ENCODE measurements around the gene HTR2B. TPM values are rescaled to one million over a fixed set of nuclear protein-coding genes. Genes with fewer than 3 reads are reported as not detected.
"Not testable (repeated sequence)": the region's sequence is repeated elsewhere in the genome, so short reads cannot be mapped to it uniquely, and the experiment has no call there.

The HTR2B gene
- total RNA-seq, 2 experiments from 2014 or later, result not detected

DNA sequence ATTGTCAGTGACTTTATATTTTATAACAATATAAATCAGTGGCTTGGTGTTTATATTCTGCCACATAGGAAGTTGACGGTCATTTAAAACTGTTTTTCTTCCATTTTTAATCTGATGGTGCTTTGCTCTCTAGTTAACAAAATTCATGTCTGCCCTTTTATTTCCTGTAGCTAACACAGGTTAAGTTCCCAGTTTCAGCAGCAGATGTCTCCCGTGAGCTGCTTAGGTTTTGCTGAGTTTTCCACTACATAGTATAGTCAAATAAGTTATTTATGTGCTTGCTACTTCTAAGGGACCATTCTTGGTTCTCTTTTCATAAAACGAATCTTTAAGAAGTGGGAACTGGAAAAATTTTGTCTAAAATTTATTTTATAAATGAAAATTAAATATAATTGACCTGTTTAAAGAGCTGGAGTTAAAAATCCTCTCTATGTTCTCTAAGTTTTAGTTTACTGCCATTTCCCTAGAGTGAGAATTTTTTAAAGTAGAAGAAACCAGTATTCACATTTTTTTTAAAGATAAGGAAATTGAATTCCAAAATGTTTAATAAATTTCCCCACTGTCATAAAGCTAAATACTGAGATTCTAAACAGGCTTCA is 20.6 kb downstream of the HTR2B start:
- Mint-ChIP-seq H3K36me3 (ENCODE audit: low read depth) (peaks cover 30% of the 10 kb centered on the region), H3K4me3 (no peak overlapping the region), H3K27me3 (ENCODE audit: low read depth) (no peaks in the 10 kb centered on the region), H3K9me3 (peaks cover 12% of the 10 kb centered on the region), H3K4me1 (ENCODE audit: low read depth) (peaks cover 12% of the 10 kb centered on the region), H3K27ac (no peak overlapping the region)
- peak; percentile 77 for DNase-seq
- intact Hi-C loops (cut with micrococcal nuclease), result loop anchor here (1.0 to 10.0 kb wide), 4 partner anchors 121 to 348 kb away; no protein-coding TSS in a partner anchor
- CTCF ChIA-PET, result interaction anchor here (0.6 to 1.8 kb wide), 11 partner anchors 21 to 338 kb away, joined by 3 to 4 read pairs (median 3); partner anchors contain the start of gene HTR2B

DNA sequence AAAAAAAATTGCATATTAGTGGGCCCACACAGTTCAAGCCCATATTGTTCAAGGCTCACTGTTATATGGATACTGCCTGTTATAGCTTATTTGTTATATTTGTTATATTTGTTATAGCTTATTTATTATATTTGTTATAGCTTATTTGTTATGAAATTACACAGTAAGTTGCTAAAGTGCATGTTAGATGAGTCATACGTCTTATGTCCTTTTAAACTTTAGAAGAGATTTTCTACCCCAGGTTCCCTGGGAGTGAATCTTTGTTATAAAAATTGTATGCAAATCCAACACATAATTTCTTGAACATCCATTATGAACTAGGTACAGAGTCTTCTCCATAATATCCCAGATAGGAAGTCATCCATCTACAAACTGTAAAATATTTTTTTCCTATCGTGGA is 22.1 kb downstream of the HTR2B start:
- Mint-ChIP-seq H3K27ac (no peak overlapping the region), H3K27me3 (ENCODE audit: low read depth) (no peaks in the 10 kb centered on the region), H3K4me3 (no peak overlapping the region), H3K4me1 (ENCODE audit: low read depth) (peaks cover 12% of the 10 kb centered on the region), H3K9me3 (peaks cover 22% of the 10 kb centered on the region), H3K36me3 (ENCODE audit: low read depth) (peaks cover 39% of the 10 kb centered on the region)
- CTCF ChIA-PET, result interaction anchor here (0.9 to 1.6 kb wide), 5 partner anchors 9 to 349 kb away, joined by 3 read pairs; partner anchors contain the start of gene HTR2B
- intact Hi-C loops (cut with micrococcal nuclease), result loop anchor here (10.0 kb wide), 1 partner anchor 122 kb away; no protein-coding TSS in a partner anchor
- DNase-seq, result no peak

DNA sequence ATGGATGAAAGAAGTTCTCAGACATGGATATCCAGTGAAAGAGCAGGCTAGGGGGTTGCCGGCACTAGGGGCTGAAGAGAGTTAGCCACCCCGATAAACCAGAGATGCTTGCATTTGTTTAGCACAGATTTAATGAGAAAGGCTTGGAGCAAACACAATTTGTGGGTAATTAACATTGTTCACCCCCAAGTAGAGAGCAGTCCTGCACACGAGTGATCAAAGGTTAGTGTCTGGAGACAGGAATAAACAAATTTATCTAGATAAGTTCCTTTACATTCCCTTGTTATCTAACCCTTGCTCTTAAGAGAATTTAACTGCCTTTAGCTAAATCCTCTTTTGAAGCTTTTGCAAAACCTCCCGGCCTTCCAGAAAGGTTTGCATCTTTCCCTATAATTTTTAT is 23.9 kb downstream of the HTR2B start:
- no peak for DNase-seq
- Mint-ChIP-seq H3K9me3 (peaks cover 28% of the 10 kb centered on the region), H3K4me3 (no peak overlapping the region), H3K4me1 (ENCODE audit: low read depth) (peaks cover 12% of the 10 kb centered on the region), H3K27ac (no peak overlapping the region), H3K27me3 (ENCODE audit: low read depth) (no peaks in the 10 kb centered on the region), H3K36me3 (ENCODE audit: low read depth) (peaks cover 56% of the 10 kb centered on the region)
- CTCF ChIA-PET, result interaction anchor here (0.7 to 0.8 kb wide), 2 partner anchors 10 to 114 kb away, joined by 3 read pairs; no protein-coding TSS in a partner anchor
- intact Hi-C loops (cut with micrococcal nuclease), result loop anchor here (10.0 kb wide), 1 partner anchor 124 kb away; no protein-coding TSS in a partner anchor

DNA sequence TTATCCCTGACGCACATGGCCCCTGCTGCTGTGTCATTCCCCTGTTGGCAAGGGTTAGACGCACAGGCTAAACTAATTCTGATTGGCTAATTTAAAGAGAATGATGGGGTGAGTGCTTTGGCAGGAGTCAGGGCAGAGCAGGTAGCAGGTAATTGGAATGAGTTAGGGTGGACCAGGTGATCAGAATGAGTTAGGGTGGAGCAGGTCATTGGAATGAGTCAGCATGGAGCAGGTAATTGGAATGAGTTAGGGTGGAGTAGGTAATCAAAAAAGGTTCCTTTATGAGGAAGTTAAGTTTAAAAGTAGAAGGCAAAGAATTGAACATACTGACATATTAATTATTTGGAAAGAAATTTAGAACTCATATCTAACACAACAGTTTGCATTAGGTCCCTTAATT is 24.5 kb downstream of the HTR2B start:
- DNase-seq; H3K27me3 Mint-ChIP-seq (ENCODE audit: low read depth); H3K27ac Mint-ChIP-seq; CTCF ChIA-PET; H3K4me3 Mint-ChIP-seq: not testable (repeated sequence)
- Mint-ChIP-seq H3K4me1 (ENCODE audit: low read depth) (peaks cover 12% of the 10 kb centered on the region), H3K36me3 (ENCODE audit: low read depth) (peaks cover 56% of the 10 kb centered on the region), H3K9me3 (peaks cover 28% of the 10 kb centered on the region)
- intact Hi-C loops (cut with micrococcal nuclease), result loop anchor here (10.0 kb wide), 1 partner anchor 124 kb away; no protein-coding TSS in a partner anchor

DNA sequence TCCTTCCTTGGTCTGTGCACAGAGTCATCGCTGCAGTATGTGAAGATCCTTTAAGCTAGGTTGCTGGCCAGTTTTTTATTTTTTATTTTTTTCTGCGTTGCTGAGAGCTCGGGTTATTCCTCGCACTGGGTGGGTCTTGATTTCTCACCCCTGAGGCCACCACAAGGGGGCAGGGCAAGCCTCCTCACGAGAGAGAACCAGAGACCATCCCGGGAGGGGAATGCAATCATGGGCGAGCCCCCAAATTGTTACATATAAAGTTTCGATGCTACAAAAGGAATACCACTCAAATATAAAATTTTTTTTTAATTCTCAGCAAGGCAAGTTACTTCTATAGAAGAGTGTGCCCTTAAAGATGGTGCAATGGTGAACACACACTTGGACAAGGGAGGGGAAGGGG is 24.9 kb downstream of the HTR2B start:
- CTCF ChIA-PET, result no interaction called here
- Mint-ChIP-seq H3K27ac (no peak overlapping the region), H3K4me1 (ENCODE audit: low read depth) (peaks cover 12% of the 10 kb centered on the region), H3K27me3 (ENCODE audit: low read depth) (no peaks in the 10 kb centered on the region), H3K4me3 (no peak overlapping the region), H3K36me3 (ENCODE audit: low read depth) (peaks cover 58% of the 10 kb centered on the region), H3K9me3 (peaks cover 28% of the 10 kb centered on the region)
- intact Hi-C loops (cut with micrococcal nuclease), result loop anchor here (10.0 kb wide), 1 partner anchor 125 kb away; no protein-coding TSS in a partner anchor
- peak; percentile 9 for DNase-seq

DNA sequence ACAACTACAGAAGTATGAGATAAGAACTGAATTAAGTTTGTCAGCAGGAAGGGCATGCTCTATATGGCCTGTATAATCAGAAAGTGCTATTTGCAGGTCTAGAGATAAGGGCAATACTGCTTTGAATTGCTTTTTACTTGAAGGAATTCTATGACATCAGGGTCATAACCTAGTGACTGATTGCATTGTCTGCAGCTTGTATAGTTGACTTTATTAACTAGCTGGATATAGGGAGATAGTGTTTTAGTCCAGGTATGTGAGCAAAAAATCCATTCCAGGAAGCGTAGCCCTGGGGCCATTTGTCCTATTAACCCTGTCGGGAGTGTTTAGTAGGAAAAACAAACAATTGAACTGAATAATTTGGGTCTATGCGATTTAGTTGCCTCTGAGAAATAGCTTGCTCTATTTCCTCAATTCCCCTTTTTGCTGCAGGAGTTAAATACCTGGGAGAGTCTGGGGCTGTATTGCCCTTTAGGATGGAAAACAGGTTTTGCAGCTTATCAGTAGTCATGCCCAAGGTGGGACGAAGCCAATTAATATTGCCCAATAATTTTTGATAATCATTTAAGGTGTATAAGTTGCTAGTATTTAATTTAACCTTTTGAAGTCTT is 30.0 kb downstream of the HTR2B start:
- H3K4me3 Mint-ChIP-seq, result no peak overlapping the region
- intact Hi-C loops (cut with micrococcal nuclease), result no loop called here
- H3K9me3 Mint-ChIP-seq, result peaks cover 26% of the 10 kb centered on the region
- no peaks in the 10 kb centered on the region for H3K27me3 Mint-ChIP-seq (ENCODE audit: low read depth)
- no peak overlapping the region for H3K27ac Mint-ChIP-seq
- CTCF ChIA-PET, result interaction anchor here (0.6 to 1.7 kb wide), 4 partner anchors 13 to 318 kb away, joined by 3 to 4 read pairs (median 4); partner anchors contain the start of gene HTR2B
- DNase-seq, result no peak
- peaks cover 85% of the 10 kb centered on the region for H3K36me3 Mint-ChIP-seq (ENCODE audit: low read depth)
- H3K4me1 Mint-ChIP-seq (ENCODE audit: low read depth), result no peaks in the 10 kb centered on the region

DNA sequence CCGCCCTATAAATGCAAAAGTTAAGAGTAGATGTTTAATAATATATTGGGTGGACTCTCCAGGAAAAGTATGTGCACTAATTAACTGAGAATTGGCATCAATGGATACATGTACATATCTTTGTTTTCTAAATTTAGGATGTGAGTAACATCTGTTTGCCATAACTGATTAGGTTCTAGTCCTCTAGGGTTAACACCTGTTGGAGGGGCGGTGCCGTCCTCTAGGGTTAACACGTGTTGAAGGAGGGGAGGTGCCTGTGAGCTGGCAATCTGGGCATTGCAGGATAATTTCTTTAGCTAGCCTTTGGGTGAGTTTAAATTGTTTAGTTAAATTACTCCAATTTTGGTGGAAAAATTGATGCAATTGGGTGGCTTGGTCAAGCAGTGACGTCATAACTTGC is 30.9 kb downstream of the HTR2B start:
- intact Hi-C loops (cut with micrococcal nuclease), result no loop called here
- no peak overlapping the region for H3K27ac Mint-ChIP-seq
- H3K36me3 Mint-ChIP-seq (ENCODE audit: low read depth), result peaks cover 82% of the 10 kb centered on the region
- H3K4me1 Mint-ChIP-seq (ENCODE audit: low read depth), result no peaks in the 10 kb centered on the region
- no peak for DNase-seq
- no peaks in the 10 kb centered on the region for H3K27me3 Mint-ChIP-seq (ENCODE audit: low read depth)
- H3K9me3 Mint-ChIP-seq, result peaks cover 18% of the 10 kb centered on the region
- CTCF ChIA-PET, result no interaction called here
- H3K4me3 Mint-ChIP-seq, result no peak overlapping the region

DNA sequence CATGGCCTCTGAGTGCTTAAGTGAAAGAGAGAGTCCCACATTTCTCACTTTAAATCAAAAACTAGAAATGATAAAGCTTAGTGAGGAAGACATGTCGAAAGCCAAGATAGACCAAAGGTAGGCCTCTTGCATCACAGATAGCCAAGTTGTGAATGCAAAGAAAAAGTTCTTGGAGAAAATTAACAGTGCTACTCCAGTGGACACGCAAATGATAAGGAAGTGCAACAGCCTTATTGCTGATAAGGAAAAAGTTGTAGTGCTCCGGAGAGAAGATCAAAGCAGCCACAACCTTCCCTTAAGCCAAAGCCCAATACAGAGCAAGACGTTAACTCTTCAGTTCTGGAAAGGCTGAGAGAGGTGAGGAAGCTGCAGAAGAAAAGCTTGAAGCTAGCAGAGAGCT is 36.1 kb downstream of the HTR2B start:
- Mint-ChIP-seq H3K4me1 (ENCODE audit: low read depth) (no peaks in the 10 kb centered on the region), H3K4me3 (no peak overlapping the region), H3K36me3 (ENCODE audit: low read depth) (peaks cover 49% of the 10 kb centered on the region), H3K27me3 (ENCODE audit: low read depth) (no peaks in the 10 kb centered on the region), H3K9me3 (peaks cover 3% of the 10 kb centered on the region), H3K27ac (no peak overlapping the region)
- CTCF ChIA-PET, result interaction anchor here (1.1 to 1.2 kb wide), 2 partner anchors 36 to 45 kb away, joined by 3 read pairs; no protein-coding TSS in a partner anchor
- intact Hi-C loops (cut with micrococcal nuclease), result no loop called here
- no peak for DNase-seq

DNA sequence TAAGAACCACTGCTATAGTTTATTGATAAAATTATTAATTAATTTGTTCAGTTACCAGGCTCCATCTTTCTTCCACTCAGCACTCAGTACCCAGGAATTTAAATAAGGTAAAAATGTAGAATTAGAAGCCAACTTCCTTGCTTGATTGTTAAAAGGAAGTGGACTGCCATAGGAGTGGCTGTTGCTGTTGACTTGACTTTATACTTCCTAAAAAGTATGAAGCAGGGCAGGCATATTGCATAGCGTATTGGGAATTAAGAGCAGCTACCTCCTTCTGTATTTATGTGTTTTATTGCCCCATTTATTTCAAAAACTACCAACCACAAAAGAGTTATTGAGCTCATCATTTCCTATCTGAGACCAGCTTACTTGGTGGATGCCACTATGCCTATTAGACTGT is 40.3 kb downstream of the HTR2B start:
- Mint-ChIP-seq H3K36me3 (ENCODE audit: low read depth) (peaks cover 38% of the 10 kb centered on the region), H3K4me1 (ENCODE audit: low read depth) (no peaks in the 10 kb centered on the region), H3K27me3 (ENCODE audit: low read depth) (no peaks in the 10 kb centered on the region), H3K4me3 (no peak overlapping the region), H3K9me3 (no peaks in the 10 kb centered on the region), H3K27ac (no peak overlapping the region)
- DNase-seq, result no peak
- intact Hi-C loops (cut with micrococcal nuclease), result no loop called here
- CTCF ChIA-PET, result no interaction called here

DNA sequence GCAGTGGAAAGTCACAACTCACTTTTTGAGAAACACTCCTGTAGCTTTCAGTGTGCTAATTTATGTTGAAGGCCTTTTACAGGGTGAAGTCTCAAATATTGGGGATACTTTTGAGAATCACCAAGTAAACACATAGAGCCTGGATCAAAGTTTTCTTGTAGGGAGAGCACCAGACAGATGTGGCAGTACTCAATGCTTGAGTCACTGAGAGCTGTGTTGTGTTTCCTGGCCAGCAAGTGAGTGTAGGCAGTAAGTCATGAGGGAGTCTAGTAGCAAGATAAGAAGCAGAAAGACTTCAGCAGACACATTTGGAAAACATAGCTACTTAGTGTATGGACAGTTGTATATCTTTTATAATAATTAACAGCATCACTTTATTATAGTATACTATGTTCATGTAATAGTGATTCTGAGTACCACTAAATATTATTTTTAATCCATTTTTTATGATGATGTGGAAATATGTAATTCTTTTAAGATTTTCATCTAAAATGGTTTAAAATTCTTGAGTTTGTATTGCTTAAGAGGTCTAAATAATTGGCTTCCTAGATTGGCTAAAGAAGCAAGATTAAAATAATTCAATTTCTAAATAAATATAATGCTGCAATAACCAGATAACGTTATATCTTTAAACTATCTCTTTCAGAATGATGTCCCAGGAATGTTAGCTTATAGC is 55.3 kb downstream of the HTR2B start:
- DNase-seq, result no peak
- CTCF ChIA-PET, result interaction anchor here (0.6 to 2.5 kb wide), 3 partner anchors 8 to 17 kb away, joined by 3 to 8 read pairs (median 4); no protein-coding TSS in a partner anchor
- intact Hi-C loops (cut with micrococcal nuclease), result no loop called here
- Mint-ChIP-seq H3K4me1 (ENCODE audit: low read depth) (peaks cover 3% of the 10 kb centered on the region), H3K9me3 (no peaks in the 10 kb centered on the region), H3K27ac (no peak overlapping the region), H3K27me3 (ENCODE audit: low read depth) (no peaks in the 10 kb centered on the region), H3K36me3 (ENCODE audit: low read depth) (peaks cover 36% of the 10 kb centered on the region), H3K4me3 (no peak overlapping the region)

DNA sequence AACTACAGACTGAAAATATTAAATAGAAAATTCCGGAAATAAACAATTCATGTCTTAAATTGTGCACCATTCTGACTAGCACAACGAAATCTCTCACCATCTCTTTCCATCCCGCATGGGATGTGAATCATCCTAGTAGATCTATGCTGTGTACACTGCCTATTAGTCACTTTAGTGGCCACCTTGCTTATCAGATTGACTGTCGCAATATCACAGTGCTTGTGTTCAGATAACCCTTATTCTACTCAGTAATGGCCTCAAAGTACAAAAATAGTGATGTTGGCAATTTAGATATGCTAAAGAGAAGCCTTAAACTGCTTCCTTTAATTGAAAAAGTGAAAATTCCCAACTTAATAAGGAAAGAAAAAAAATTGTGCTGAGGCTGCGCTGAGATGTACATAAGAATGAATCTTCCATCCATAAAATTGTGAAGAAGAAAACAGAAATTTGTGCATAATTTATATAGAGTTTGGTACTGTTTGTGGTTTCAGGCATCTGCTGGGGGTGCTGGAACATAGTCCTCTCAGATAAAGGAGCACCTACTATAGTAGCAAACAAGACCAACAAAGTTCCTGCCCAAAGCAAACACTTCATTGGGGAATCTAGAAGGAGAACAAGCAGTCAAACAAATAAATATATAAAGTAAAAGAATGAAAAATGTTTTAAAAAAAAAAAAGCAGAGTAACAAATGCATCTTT is 56.2 kb downstream of the HTR2B start:
- no peaks in the 10 kb centered on the region for H3K27me3 Mint-ChIP-seq (ENCODE audit: low read depth)
- CTCF ChIA-PET, result interaction anchor here (0.6 to 2.5 kb wide), 3 partner anchors 11 to 16 kb away, joined by 4 to 8 read pairs (median 6); no protein-coding TSS in a partner anchor
- intact Hi-C loops (cut with micrococcal nuclease), result no loop called here
- H3K27ac Mint-ChIP-seq, result no peak overlapping the region
- no peak overlapping the region for H3K4me3 Mint-ChIP-seq
- no peak for DNase-seq
- peaks cover 3% of the 10 kb centered on the region for H3K4me1 Mint-ChIP-seq (ENCODE audit: low read depth)
- no peaks in the 10 kb centered on the region for H3K9me3 Mint-ChIP-seq
- peaks cover 34% of the 10 kb centered on the region for H3K36me3 Mint-ChIP-seq (ENCODE audit: low read depth)

DNA sequence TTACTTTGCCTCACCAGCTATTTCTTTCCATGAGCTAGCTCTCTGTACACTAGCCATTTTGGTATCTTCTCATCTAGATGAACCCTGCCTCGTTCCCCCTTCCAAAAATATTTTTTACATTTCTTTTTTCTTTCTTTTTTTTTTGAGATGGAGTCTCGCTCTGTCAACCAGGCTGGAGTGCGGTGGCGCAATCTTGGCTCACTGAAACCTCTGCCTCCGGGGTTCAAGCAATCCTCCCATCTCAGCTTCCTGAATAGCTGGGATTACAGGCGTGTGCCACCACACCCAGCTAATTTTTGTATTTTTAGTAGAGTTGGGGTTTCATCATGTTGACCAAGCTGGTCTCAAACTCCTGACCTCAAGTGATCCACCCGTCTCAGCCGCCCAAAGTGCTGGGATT is 57.3 kb downstream of the HTR2B start:
- H3K9me3 Mint-ChIP-seq; DNase-seq; intact Hi-C loops (cut with micrococcal nuclease); H3K4me3 Mint-ChIP-seq; H3K4me1 Mint-ChIP-seq (ENCODE audit: low read depth); H3K27ac Mint-ChIP-seq; H3K27me3 Mint-ChIP-seq (ENCODE audit: low read depth): not testable (repeated sequence)
- CTCF ChIA-PET, result interaction anchor here (0.7 to 1.6 kb wide), 3 partner anchors 9 to 282 kb away, joined by 3 to 6 read pairs (median 3); no protein-coding TSS in a partner anchor
- H3K36me3 Mint-ChIP-seq (ENCODE audit: low read depth), result peaks cover 39% of the 10 kb centered on the region

All from activated naive CD4-positive, alpha-beta T cell treated with anti-CD3 and anti-CD28 coated beads for 36 hours (primary cell).